Thoracic aorta (tissue), 2 donors: Measurements from ENCODE around the gene SPPL2B. TPM values are rescaled to one million over a fixed set of nuclear protein-coding genes. Genes with fewer than 3 reads are reported as not detected.

Source experiments
- ATAC-seq: fragments of 150-250 bp; one replicate; pipeline ENCODE4 v1.8.0; 2017; ENCODE audit warnings: low read depth; ENCODE audit not compliant: insufficient number of reproducible peaks, low FRiP score
- DNase-seq: peaks from one replicate; pipeline ENCODE4 v3.0.0-alpha.2; 2020; ENCODE audit warnings: low spot score
- H3K27ac ChIP-seq, 2 donors: fragments of 200-600 bp; sonication (generic); 1 replicate in 1 of 2; 2 replicates in 1 of 2; pipeline ENCODE4 v1.5.1; 2016; ENCODE audit warnings: mild to moderate bottlenecking in 2 of 2, moderate library complexity in 2 of 2
- H3K27me3 ChIP-seq: fragments of 200-600 bp; sonication (generic); replicated peaks from 2 replicates; pipeline ENCODE4 v1.6.0; 2016; ENCODE audit warnings: mild to moderate bottlenecking; ENCODE audit not compliant: insufficient read depth
- H3K36me3 ChIP-seq: fragments of 200-600 bp; sonication (generic); one replicate; pipeline ENCODE4 v1.5.1; 2016
- H3K4me1 ChIP-seq, 2 donors: fragments of 200-600 bp; sonication (generic); 1 replicate in 1 of 2; 2 replicates in 1 of 2; pipeline versions ENCODE4 v1.5.1 to v1.6.0; 2016; ENCODE audit warnings: low read depth in 2 of 2, mild to moderate bottlenecking in 1 of 2; ENCODE audit not compliant: control insufficient read depth in 1 of 2
- H3K4me3 ChIP-seq: fragments of 200-600 bp; sonication (generic); 2 replicates; pipeline ENCODE4 v1.5.1; 2016; ENCODE audit warnings: mild to moderate bottlenecking
- H3K9me3 ChIP-seq: fragments of 200-600 bp; sonication (generic); 2 replicates; pipeline ENCODE4 v1.5.1; 2016
- CTCF ChIP-seq: fragments of 200-600 bp; sonication (generic); IDR thresholded peaks from one replicate; pipeline ENCODE4 v1.5.1; 2019; ENCODE audit warnings: antibody characterized with exemption
- total RNA-seq, 2 donors: library from RNA; depleted of rRNA; stranded (reverse); fragments of >200 nt; gene quantifications; one replicate each; pipeline versions ENCODE4 v1.1.0 to v1.2.3, GENCODE V29; 2016

The SPPL2B gene
- total RNA-seq, 2 donors from 2014 or later, result 55.8 to 60.0 TPM

- ATAC-seq (no peak), DNase-seq (no peak)
- no peaks in the 10 kb centered on the region for H3K9me3 ChIP-seq
- H3K36me3 ChIP-seq, result peaks cover 7% of the 10 kb centered on the region
- no peak overlapping the region for H3K4me3 ChIP-seq
- H3K27ac ChIP-seq, result no peak overlapping the region
- no peaks in the 10 kb centered on the region for H3K27me3 ChIP-seq
- no peak for TF ChIP-seq CTCF
- no peaks in the 10 kb centered on the region for H3K4me1 ChIP-seq
Measured at GRCh38 chr19:2340496-2341243, 12.2 kb downstream of the SPPL2B start.

- Histone ChIP-seq H3K4me3 (no peak overlapping the region), H3K9me3 (no peaks in the 10 kb centered on the region), H3K36me3 (peaks cover 7% of the 10 kb centered on the region), H3K4me1 (no peaks in the 10 kb centered on the region), H3K27me3 (no peaks in the 10 kb centered on the region), H3K27ac (no peak overlapping the region)
- ATAC-seq (no peak), DNase-seq (no peak)
- no peak for TF ChIP-seq CTCF
Measured at GRCh38 chr19:2341244-2341751, 12.8 kb downstream of the SPPL2B start.

DNA sequence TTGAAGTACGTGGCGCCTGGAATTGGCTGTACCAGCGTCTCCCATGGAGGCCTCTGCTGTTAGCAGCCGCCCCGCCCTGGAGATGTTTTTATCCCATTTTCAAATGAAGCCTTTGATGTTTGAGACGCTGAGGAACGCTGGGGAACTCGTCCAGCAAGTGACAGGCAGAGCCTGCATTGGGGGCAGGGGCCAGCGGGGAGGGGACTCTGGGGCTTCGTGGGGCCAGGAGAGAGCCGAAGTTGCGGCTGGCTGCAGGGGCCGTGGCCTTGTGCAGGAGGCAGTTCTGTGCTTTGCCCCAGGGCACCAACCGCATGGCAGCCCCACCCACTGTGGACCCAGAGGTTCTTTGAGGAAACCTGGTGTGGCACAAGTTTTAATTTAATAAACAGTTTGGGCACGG, 13.5 kb downstream of the SPPL2B start:
- Histone ChIP-seq H3K27ac (no peak overlapping the region), H3K36me3 (peaks cover 7% of the 10 kb centered on the region), H3K27me3 (no peaks in the 10 kb centered on the region), H3K4me3 (no peak overlapping the region), H3K9me3 (no peaks in the 10 kb centered on the region), H3K4me1 (no peaks in the 10 kb centered on the region)
- no peak for TF ChIP-seq CTCF
- DNase-seq, result no peak
- no peak for ATAC-seq

- Histone ChIP-seq H3K27ac (no peak overlapping the region), H3K27me3 (no peaks in the 10 kb centered on the region), H3K36me3 (peaks cover 7% of the 10 kb centered on the region), H3K9me3 (no peaks in the 10 kb centered on the region), H3K4me3 (no peak overlapping the region), H3K4me1 (no peaks in the 10 kb centered on the region)
- DNase-seq, result no peak
- TF ChIP-seq CTCF, result no peak
- ATAC-seq, result no peak
Measured at GRCh38 chr19:2342656-2343288, 14.3 kb downstream of the SPPL2B start.

GRCh38 chr19:2343289-2343982, 15.0 kb downstream of the SPPL2B start:
- ATAC-seq (no peak), DNase-seq (no peak)
- H3K9me3 ChIP-seq, result no peaks in the 10 kb centered on the region
- no peak overlapping the region for H3K4me3 ChIP-seq
- TF ChIP-seq CTCF, result no peak
- H3K27me3 ChIP-seq, result no peaks in the 10 kb centered on the region
- no peak overlapping the region for H3K27ac ChIP-seq
- no peaks in the 10 kb centered on the region for H3K4me1 ChIP-seq
- peaks cover 7% of the 10 kb centered on the region for H3K36me3 ChIP-seq
